DMS79 treated with DMSO at 0.1 percent for 48 hours (cell line): ENCODE results near the gene TTC9.
"Not testable (repeated sequence)": the region's sequence is repeated elsewhere in the genome, so short reads cannot be mapped to it uniquely, and the experiment has no call there.

Experiments used
- DNase-seq: peaks from one replicate; lab custom pipeline; 2025; lab: John Stamatoyannopoulos, UW

Gene TTC9

GRCh38 chr14:70680748-70681147 is 39.0 kb downstream of the TTC9 start:
- no peak for DNase-seq

- no peak for DNase-seq
These were observed 42.3 kb downstream of the TTC9 start for GRCh38 chr14:70683983-70684382.

GRCh38 chr14:70685474-70686197 is 43.9 kb downstream of the TTC9 start:
- no peak for DNase-seq

- no peak for DNase-seq
These were observed 50.5 kb downstream of the TTC9 start for GRCh38 chr14:70692210-70692609.

- peak; percentile 85 for DNase-seq
These were observed 54.3 kb downstream of the TTC9 start for GRCh38 chr14:70696026-70696425.

GRCh38 chr14:70697701-70698100 is 56.0 kb downstream of the TTC9 start:
- DNase-seq: no peak

- DNase-seq: no peak
These were observed 56.6 kb downstream of the TTC9 start for GRCh38 chr14:70698288-70698687.

GRCh38 chr14:70699646-70700045 is 57.9 kb downstream of the TTC9 start:
- no peak for DNase-seq

- DNase-seq: no peak
These were observed 59.4 kb downstream of the TTC9 start for GRCh38 chr14:70700955-70701585.

- DNase-seq: no peak
These were observed 59.9 kb downstream of the TTC9 start for GRCh38 chr14:70701610-70702009.

- no peak for DNase-seq
These were observed 60.4 kb downstream of the TTC9 start for GRCh38 chr14:70702161-70702560.

GRCh38 chr14:70703621-70704168 is 62.0 kb downstream of the TTC9 start:
- not testable (repeated sequence) for DNase-seq

- no peak for DNase-seq
These were observed 63.2 kb downstream of the TTC9 start for GRCh38 chr14:70704960-70705359.

GRCh38 chr14:70706177-70706576 is 64.5 kb downstream of the TTC9 start:
- DNase-seq: no peak

GRCh38 chr14:70707138-70708038 is 65.7 kb downstream of the TTC9 start:
- no peak for DNase-seq

- peak; percentile 77 for DNase-seq
These were observed 67.2 kb downstream of the TTC9 start for GRCh38 chr14:70708717-70709570.

GRCh38 chr14:70709726-70710382 is 68.1 kb downstream of the TTC9 start:
- peak; percentile 99 for DNase-seq

GRCh38 chr14:70711451-70711850 is 69.7 kb downstream of the TTC9 start:
- no peak for DNase-seq

- no peak for DNase-seq
These were observed 71.4 kb downstream of the TTC9 start for GRCh38 chr14:70713096-70713495.

- DNase-seq: no peak
These were observed 71.8 kb downstream of the TTC9 start for GRCh38 chr14:70713511-70713916.

GRCh38 chr14:70714055-70714550 is 72.4 kb downstream of the TTC9 start:
- peak; percentile 87 for DNase-seq
